SK-N-SH (cell line): Measurements from ENCODE around the gene ABCA7. TPM values are rescaled to one million over a fixed set of nuclear protein-coding genes. Genes with fewer than 3 reads are reported as not detected.

Source experiments
- CTCF ChIA-PET: fragments of 300-600, 350-600 bp; formaldehyde crosslinking; extraction: SDS; loops from one replicate; lab custom pipeline; 2021; lab: Yijun Ruan, JAX
- POLR2A ChIA-PET: fragments of 350-600 bp; sonication (Branson Sonifier 250); formaldehyde crosslinking; extraction: SDS; loops from one replicate; lab custom pipeline; 2020; ENCODE audit warnings: antibody characterized with exemption, inconsistent platforms; lab: Yijun Ruan, JAX
- DNase-seq: peaks from one replicate; pipeline ENCODE4 v3.0.0; 2012
- H2AFZ ChIP-seq: fragments of 200-600 bp; sonication (generic); 2 replicates; pipeline ENCODE4 v1.8.1; 2016; ENCODE audit warnings: antibody characterized with exemption, mild to moderate bottlenecking, low read depth
- H3F3A ChIP-seq: fragments of 200-600 bp; sonication (generic); replicated peaks from 2 replicates; pipeline ENCODE3; 2016; ENCODE audit warnings: antibody characterized with exemption, mild to moderate bottlenecking; ENCODE audit not compliant: insufficient read depth
- H3K27ac ChIP-seq, 2 experiments: fragments of 200-500 bp in 1 of 2; fragments of 200-600 bp in 1 of 2; sonication (Bioruptor generic) in 1 of 2; sonication (generic), shearing (Covaris generic) in 1 of 2; 2 replicates each; pipeline versions ENCODE4 v1.5.1 to v1.6.1; 2014 to 2016; ENCODE audit warnings: low read depth in 2 of 2, inconsistent platforms in 1 of 2, low read length in 1 of 2, mild to moderate bottlenecking in 1 of 2, mixed read lengths in 1 of 2
- H3K27me3 ChIP-seq: fragments of 200-600 bp; sonication (generic), shearing (Covaris generic); 2 replicates; pipeline ENCODE4 v1.6.1; 2016; ENCODE audit warnings: mixed run types; ENCODE audit not compliant: insufficient read depth
- H3K36me3 ChIP-seq, 2 experiments: fragments of 200-500 bp in 1 of 2; fragments of 200-600 bp in 1 of 2; sonication (Bioruptor generic) in 1 of 2; sonication (generic) in 1 of 2; replicated peaks in 1 of 2; 2 replicates each; pipeline versions ENCODE3 to v1.5.1; 2014 to 2016; ENCODE audit warnings: low read length in 1 of 2, mild to moderate bottlenecking in 1 of 2; ENCODE audit not compliant: insufficient read depth in 2 of 2, control insufficient read depth in 1 of 2
- H3K4me1 ChIP-seq, 2 experiments: fragments of 200-500 bp in 1 of 2; fragments of 200-600 bp in 1 of 2; sonication (Bioruptor generic) in 1 of 2; sonication (generic), shearing (Covaris generic) in 1 of 2; 2 replicates each; pipeline versions ENCODE4 v1.5.1 to v1.6.1; 2014 to 2016; ENCODE audit warnings: low read depth in 1 of 2, low read length in 1 of 2, mixed run types in 1 of 2; ENCODE audit not compliant: insufficient read depth in 2 of 2, control insufficient read depth in 1 of 2
- H3K4me2 ChIP-seq: fragments of 200-600 bp; sonication (generic), shearing (Covaris generic); 2 replicates; pipeline ENCODE4 v1.6.1; 2017; ENCODE audit warnings: mixed run types
- H3K4me3 ChIP-seq, 2 experiments: fragments of 200-500 bp in 1 of 2; fragments of 200-600 bp in 1 of 2; sonication (Bioruptor generic) in 1 of 2; sonication (generic), shearing (Covaris generic) in 1 of 2; 2 replicates each; pipeline versions ENCODE4 v1.5.1 to v1.8.1; 2014 to 2016; ENCODE audit warnings: low read depth in 2 of 2, inconsistent platforms in 1 of 2, low read length in 1 of 2, mild to moderate bottlenecking in 1 of 2, mixed read lengths in 1 of 2, moderate library complexity in 1 of 2
- H3K79me2 ChIP-seq: fragments of 200-600 bp; sonication (generic); 2 replicates; pipeline ENCODE4 v1.8.1; 2017; ENCODE audit warnings: mild to moderate bottlenecking; ENCODE audit not compliant: insufficient read depth
- H3K9ac ChIP-seq: fragments of 200-600 bp; sonication (generic); 2 replicates; pipeline ENCODE4 v1.6.1; 2017; ENCODE audit warnings: mixed run types
- H3K9me2 ChIP-seq: fragments of 200-600 bp; sonication (generic); 2 replicates; pipeline ENCODE4 v1.6.1; 2017; ENCODE audit warnings: mixed run types
- H3K9me3 ChIP-seq: fragments of 200-600 bp; sonication (generic); 2 replicates; pipeline ENCODE4 v1.6.1; 2017; ENCODE audit warnings: mixed run types, mild to moderate bottlenecking, moderate library complexity
- H4K20me1 ChIP-seq: fragments of 200-600 bp; sonication (generic); 2 replicates; pipeline ENCODE4 v1.6.1; 2017; ENCODE audit warnings: mild to moderate bottlenecking, mixed run types; ENCODE audit not compliant: insufficient read depth
- CHD2 ChIP-seq: fragments of 150-350 bp; IDR thresholded peaks from 2 replicates; pipeline ENCODE4 v1.6.1; 2018; ENCODE audit warnings: low read length; ENCODE audit not compliant: partially characterized antibody
- EZH2phosphoT487 ChIP-seq: fragments of 200-600 bp; sonication (generic); IDR thresholded peaks from 2 replicates; pipeline ENCODE4 v1.6.1; 2017; ENCODE audit warnings: low read depth, mixed run types, mild to moderate bottlenecking, antibody characterized with exemption, moderate library complexity, borderline replicate concordance
- FOSL2 ChIP-seq: IDR thresholded peaks from 2 replicates; pipeline ENCODE4 v1.4.0; 2012; ENCODE audit warnings: low read depth, mild to moderate bottlenecking, moderate library complexity, borderline replicate concordance
- FOXJ3 ChIP-seq: sonication (generic); formaldehyde crosslinking; IDR thresholded peaks from 2 replicates; pipeline ENCODE4 v1.5.1; 2020; ENCODE audit warnings: mild to moderate bottlenecking, missing genetic modification reagents
- FOXM1 ChIP-seq: IDR thresholded peaks from 2 replicates; pipeline ENCODE4 v1.4.0; 2012; ENCODE audit warnings: low read depth, mild to moderate bottlenecking
- MAX ChIP-seq: IDR thresholded peaks from 2 replicates; pipeline ENCODE4 v1.4.0; 2012; ENCODE audit warnings: low read depth
- MEF2A ChIP-seq: IDR thresholded peaks from 2 replicates; pipeline ENCODE4 v1.4.0; 2012; ENCODE audit warnings: low read depth, borderline replicate concordance
- MXI1 ChIP-seq: IDR thresholded peaks from 2 replicates; pipeline ENCODE4 v1.6.1; 2012; ENCODE audit warnings: mild to moderate bottlenecking, low read depth, low read length, improper control_type of control experiment
- RAD21 ChIP-seq: IDR thresholded peaks from 2 replicates; pipeline ENCODE4 v1.6.1; 2012; ENCODE audit warnings: mild to moderate bottlenecking, low read length
- REST ChIP-seq: IDR thresholded peaks from 2 replicates; pipeline ENCODE4 v1.6.1; 2012; ENCODE audit warnings: mild to moderate bottlenecking, low read depth, low read length, moderate library complexity
- TEAD4 ChIP-seq: IDR thresholded peaks from 2 replicates; pipeline ENCODE4 v1.4.0; 2012; ENCODE audit warnings: mild to moderate bottlenecking, borderline replicate concordance; ENCODE audit not compliant: insufficient read depth
- USF1 ChIP-seq: IDR thresholded peaks from 2 replicates; pipeline ENCODE4 v1.4.0; 2012; ENCODE audit warnings: low read depth, borderline replicate concordance
- ZBTB33 ChIP-seq: IDR thresholded peaks from 2 replicates; pipeline ENCODE4 v1.4.0; 2012; ENCODE audit warnings: low read depth, borderline replicate concordance
- WGBS: methylation state at CpG from one replicate; pipeline ENCODE4 v1.1.6; 2017; ENCODE audit warnings: low lambda C conversion rate; 5-methylcytosine and 5-hydroxymethylcytosine counted together
- polyA plus RNA-seq, 3 experiments: library from polyadenylated mRNA; depleted of rRNA; stranded (reverse); fragments of >200 nt; gene quantifications; 2 replicates each; pipeline ENCODE4 v1.2.3, GENCODE V29; 2012

ABCA7 gene
- polyA plus RNA-seq, 1 of the 3 experiments (the other 2 are of a cell fraction), result 7.8 TPM

- no peak for TF ChIP-seq TEAD4
- TF ChIP-seq FOXJ3 (CRISPR knock-in tag), result no peak
- TF ChIP-seq MXI1, result no peak
- no peak for TF ChIP-seq ZBTB33
- no peak for TF ChIP-seq RAD21
- no peak for TF ChIP-seq FOXM1
- TF ChIP-seq FOSL2, result no peak
- no peak for TF ChIP-seq CHD2
- TF ChIP-seq MEF2A, result no peak
Measured at GRCh38 chr19:1066251-1066747, 26.4 kb downstream of the ABCA7 start (continued).

GRCh38 chr19:1066748-1067340 lies 26.9 kb downstream of the ABCA7 start, which contains the start of gene ARHGAP45:
Gene ARHGAP45, plus strand, starts transcription at chr19:1067167. Its CDS starts 239 bp downstream, at chr19:1067406.
- CTCF ChIA-PET, result interaction anchor here (1.0 to 3.5 kb wide), 6 partner anchors 9 to 127 kb away, joined by 4 to 24 read pairs (median 5); no protein-coding TSS in a partner anchor
- peak within 1 kb of the TSS; percentile 24 to 26; a peak in 3 of 4 replicates for H3K4me3 ChIP-seq
- DNase-seq, result peak; percentile 66
- WGBS, result 12% methylated on average over 6 of the region's 61 CpGs
- TF ChIP-seq CHD2 (no peak), USF1 (peak; percentile 62), REST (no peak), EZH2phosphoT487 (no peak), MAX (no peak)
- TF ChIP-seq, all 33 proteins: peak for 1
- no peaks in the 10 kb centered on the region for H4K20me1 ChIP-seq
- no peak within 1 kb of the TSS for H3K27ac ChIP-seq
- no peaks in the 10 kb centered on the region for H3K36me3 ChIP-seq
- no peak within 1 kb of the TSS for H3K9ac ChIP-seq
- H3K79me2 ChIP-seq, result no peaks in the 10 kb centered on the region
- H3K9me3 ChIP-seq, result no peaks in the 10 kb centered on the region
- peak within 1 kb of the TSS; percentile 69 for H3K4me2 ChIP-seq
- no peaks in the 10 kb centered on the region for H3K9me2 ChIP-seq
- H3K27me3 ChIP-seq, result peaks cover 37% of the 10 kb centered on the region
- no peak within 1 kb of the TSS for H2AFZ ChIP-seq
- peaks cover 0 to 20% of the 10 kb centered on the region in 2 experiments; a peak in 1 of 4 replicates for H3K4me1 ChIP-seq
- POLR2A ChIA-PET, result interaction anchor here (0.9 kb wide), 1 partner anchor 10 kb away, joined by 5 read pairs; no protein-coding TSS in a partner anchor
- H3F3A ChIP-seq, result peaks cover 13% of the 10 kb centered on the region
